OCI-LY7 (cell line): ENCODE data around the gene CDCA7L.

Experiments used
- CTCF ChIP-seq: fragments of 200-600 bp; sonication (generic); conservative IDR thresholded peaks from 2 replicates; pipeline ENCODE4 v1.5.1; 2014; ENCODE audit warnings: mild to moderate bottlenecking, antibody characterized with exemption, low read length, moderate library complexity, mixed read lengths
- EZH2phosphoT487 ChIP-seq: fragments of 200-600 bp; sonication (generic); IDR thresholded peaks from 2 replicates; pipeline ENCODE4 v1.6.1; 2018; ENCODE audit warnings: low read depth, borderline replicate concordance, mild to moderate bottlenecking, mixed run types, antibody characterized with exemption, low read length, moderate library complexity, mixed read lengths

DNA sequence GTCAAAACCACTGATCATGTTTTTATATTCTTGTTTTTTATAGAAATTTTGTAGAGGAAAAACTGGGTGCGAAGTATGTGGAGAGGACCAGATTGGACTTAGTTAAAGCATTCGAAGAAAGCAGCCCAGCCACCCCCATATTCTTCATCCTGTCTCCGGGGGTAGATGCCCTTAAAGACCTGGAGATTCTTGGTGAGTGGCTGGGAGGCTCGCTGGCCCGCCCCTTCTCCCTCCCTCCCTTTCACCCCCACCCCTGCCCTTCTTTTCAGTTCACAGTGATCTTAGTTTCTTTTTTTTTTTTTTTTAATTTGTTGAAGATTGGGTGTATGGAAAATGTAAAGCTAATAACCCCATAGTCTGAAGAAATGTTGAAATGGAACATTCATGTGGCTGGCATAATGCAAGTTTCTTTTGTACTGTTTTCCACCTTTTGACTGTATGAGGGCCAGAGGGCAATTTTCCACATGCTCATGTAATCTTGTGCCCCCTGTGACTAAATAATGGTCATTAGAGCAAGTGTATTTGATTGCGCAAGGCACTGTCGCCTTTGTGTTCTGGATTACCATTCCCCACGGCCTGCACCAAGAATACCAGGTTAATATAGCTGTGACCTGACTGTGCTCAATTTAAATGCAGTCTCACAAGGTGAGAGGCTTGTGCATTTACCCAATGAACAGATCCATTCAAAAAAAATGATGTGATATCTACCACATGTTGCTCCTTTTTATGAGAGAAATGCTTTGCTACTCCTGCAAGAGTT lies 77.7 kb downstream of the CDCA7L start:
- TF ChIP-seq CTCF (no peak), EZH2phosphoT487 (no peak)
